ENCODE data around the gene MMEL1.

MMEL1 gene

GRCh38 chr1:2540816-2541492, 91.9 kb downstream of the MMEL1 start:
- DNase-seq = no peak

Measured in hippocampal formation (tissue), 2 donors.